Measurements from ENCODE around the gene OR2T35.
"Not testable (repeated sequence)": the region's sequence is repeated elsewhere in the genome, so short reads cannot be mapped to it uniquely, and the experiment has no call there.

Gene OR2T35, protein sequence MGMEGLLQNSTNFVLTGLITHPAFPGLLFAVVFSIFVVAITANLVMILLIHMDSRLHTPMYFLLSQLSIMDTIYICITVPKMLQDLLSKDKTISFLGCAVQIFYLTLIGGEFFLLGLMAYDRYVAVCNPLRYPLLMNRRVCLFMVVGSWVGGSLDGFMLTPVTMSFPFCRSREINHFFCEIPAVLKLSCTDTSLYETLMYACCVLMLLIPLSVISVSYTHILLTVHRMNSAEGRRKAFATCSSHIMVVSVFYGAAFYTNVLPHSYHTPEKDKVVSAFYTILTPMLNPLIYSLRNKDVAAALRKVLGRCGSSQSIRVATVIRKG

GRCh38 chr1:248645178-248645577, at the start of gene OR2T35:
OR2T35 (minus strand) TSS chr1:248645278; CDS start chr1:248639258, 6,020 bp downstream.
- not testable (repeated sequence) for H3K27ac ChIP-seq, H3K4me3 ChIP-seq

DNA sequence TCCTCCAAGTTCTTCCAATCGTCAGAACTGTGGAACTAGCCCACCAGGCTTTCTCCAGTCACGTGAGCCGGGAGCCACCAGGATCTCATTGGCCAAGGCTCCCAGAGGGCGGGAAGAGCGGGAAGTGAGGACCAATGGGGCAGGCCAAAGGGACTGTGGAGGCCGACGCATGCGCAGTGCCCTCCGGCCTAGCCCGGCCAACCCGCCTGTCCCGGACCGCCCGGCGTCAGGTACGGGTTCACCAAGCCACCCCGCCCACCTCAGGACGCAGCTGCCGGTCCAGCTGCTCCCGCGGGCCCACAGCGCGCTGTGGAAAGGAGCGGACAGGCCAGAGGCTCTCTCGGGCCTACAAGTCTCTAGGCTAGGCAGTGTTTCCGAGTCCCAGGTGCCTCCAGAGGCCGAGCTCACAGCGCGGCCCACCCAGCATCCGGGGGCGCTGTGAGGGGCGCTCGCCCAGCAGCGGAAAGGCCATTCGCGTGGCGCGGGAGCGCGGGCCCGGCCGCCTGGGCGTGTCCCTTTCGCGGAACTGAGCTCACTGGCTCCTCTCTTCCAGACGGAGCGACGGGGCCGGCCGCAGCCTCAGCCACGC, 46.6 kb upstream of the OR2T35 start:
- H3K4me3 ChIP-seq, result no peak overlapping the region
- DNase-seq (ENCODE audit: low spot score), result no peak

More at GRCh38 chr1:248645178-248645577, at the start of gene OR2T35:
- not testable (repeated sequence) for DNase-seq (ENCODE audit: low spot score)

GRCh38 chr1:248688527-248689298, 43.6 kb upstream of the OR2T35 start:
- TF ChIP-seq, protein P1, sequence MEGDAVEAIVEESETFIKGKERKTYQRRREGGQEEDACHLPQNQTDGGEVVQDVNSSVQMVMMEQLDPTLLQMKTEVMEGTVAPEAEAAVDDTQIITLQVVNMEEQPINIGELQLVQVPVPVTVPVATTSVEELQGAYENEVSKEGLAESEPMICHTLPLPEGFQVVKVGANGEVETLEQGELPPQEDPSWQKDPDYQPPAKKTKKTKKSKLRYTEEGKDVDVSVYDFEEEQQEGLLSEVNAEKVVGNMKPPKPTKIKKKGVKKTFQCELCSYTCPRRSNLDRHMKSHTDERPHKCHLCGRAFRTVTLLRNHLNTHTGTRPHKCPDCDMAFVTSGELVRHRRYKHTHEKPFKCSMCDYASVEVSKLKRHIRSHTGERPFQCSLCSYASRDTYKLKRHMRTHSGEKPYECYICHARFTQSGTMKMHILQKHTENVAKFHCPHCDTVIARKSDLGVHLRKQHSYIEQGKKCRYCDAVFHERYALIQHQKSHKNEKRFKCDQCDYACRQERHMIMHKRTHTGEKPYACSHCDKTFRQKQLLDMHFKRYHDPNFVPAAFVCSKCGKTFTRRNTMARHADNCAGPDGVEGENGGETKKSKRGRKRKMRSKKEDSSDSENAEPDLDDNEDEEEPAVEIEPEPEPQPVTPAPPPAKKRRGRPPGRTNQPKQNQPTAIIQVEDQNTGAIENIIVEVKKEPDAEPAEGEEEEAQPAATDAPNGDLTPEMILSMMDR (IDR thresholded peaks at IDR 0.05), result no peak
- DNase-seq (ENCODE audit: low spot score), result no peak
- Histone ChIP-seq H3K27ac (no peak overlapping the region), H3K4me3 (no peak overlapping the region)

More for the DNA sequence above, 46.6 kb upstream of the OR2T35 start:
- H3K27ac ChIP-seq, result no peak overlapping the region
- TF ChIP-seq, protein P1 (IDR thresholded peaks at IDR 0.05), result no peak

DNA sequence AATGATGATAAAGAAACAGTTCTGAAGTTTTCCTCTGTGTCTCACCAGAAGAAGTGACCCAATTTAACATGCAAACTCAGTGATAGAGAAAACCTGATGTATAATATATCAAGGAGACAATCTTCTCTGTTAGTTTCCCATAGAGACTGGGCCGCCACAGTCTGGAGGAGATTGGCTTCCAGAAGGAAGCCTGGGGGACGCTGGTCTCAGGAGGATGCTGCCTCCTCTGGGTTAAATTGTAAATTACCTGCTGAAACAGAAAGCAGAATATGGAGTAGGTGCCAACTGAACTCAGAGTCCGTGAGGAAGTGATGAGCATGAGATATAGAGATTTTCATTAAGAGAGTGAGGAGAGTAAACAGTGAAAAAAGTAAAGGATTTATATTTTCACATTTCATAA, 41.7 kb upstream of the OR2T35 start:
- DNase-seq (ENCODE audit: low spot score), result no peak
- TF ChIP-seq, protein P1 (IDR thresholded peaks at IDR 0.05), result no peak
- no peak overlapping the region for H3K27ac ChIP-seq
- no peak overlapping the region for H3K4me3 ChIP-seq

DNA sequence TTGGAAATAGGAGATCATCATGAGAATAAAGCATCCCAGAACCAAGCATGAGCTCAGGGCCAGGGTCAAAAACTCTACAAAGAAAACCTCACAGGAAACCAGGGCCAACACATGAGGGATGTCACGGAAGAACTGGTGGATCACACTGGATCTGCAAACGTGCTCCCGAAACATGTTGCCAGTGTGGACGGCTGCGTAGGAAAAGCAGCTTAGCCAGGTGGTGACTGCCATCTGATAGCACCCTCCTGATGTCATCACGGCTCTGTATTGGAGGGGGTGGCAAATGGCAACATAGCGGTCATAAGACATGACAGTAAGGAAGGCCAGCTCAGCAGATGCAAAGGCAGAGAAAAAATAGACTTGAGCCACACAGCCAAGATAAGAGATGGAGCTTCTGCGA, 36.6 kb upstream of the OR2T35 start:
- DNase-seq (ENCODE audit: low spot score), result no peak
- TF ChIP-seq, protein P1 (IDR thresholded peaks at IDR 0.05), result no peak
- H3K27ac ChIP-seq, result no peak overlapping the region
- no peak overlapping the region for H3K4me3 ChIP-seq

- Histone ChIP-seq H3K27ac (no peak overlapping the region), H3K4me3 (no peak overlapping the region)
- no peak for DNase-seq (ENCODE audit: low spot score)
- TF ChIP-seq, protein P1 (IDR thresholded peaks at IDR 0.05), result no peak
Measured at GRCh38 chr1:248670003-248670402, 24.9 kb upstream of the OR2T35 start.

DNA sequence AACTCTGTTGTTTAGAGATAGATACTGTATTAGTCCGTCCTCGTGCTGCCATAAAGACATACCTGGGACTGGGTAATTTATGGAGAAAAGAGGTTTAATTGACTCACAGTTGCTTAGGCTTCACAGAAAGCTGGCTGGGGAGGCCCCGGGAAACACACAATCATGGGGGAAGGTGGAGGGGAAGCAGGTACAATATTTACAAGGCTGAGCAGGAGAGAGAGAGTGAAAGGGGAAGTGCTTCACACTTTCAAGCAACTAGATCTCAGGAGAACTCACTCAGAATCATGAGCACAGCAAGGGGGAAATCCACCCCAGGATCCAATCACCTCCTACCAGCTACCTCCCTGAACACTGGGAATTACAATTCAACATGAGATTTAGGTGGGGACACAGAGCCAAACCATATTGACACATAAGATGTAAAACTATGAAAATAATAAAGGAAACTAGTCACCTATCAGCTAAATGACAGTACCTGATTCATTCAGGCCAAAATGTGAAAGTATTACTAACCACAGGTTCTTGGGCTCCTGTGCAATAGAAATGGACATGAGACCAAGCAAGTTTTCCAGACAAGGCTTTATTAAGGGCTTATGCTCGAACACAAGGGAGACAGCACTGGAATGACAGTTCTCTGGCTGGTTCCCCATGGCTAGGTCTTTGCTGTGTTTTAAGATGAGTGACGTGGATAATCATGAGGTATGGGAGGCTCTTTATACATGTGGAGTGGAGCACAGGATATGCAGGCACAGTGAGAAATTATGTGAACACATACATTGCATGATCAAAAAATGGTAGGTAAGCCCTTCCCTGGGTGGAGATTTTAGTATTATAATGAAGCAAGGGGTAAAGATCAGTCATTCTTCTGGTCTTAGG, 18.6 kb upstream of the OR2T35 start:
- H3K27ac ChIP-seq; DNase-seq (ENCODE audit: low spot score); H3K4me3 ChIP-seq: not testable (repeated sequence)

GRCh38 chr1:248656797-248657196, 11.7 kb upstream of the OR2T35 start:
- not testable (repeated sequence) for H3K27ac ChIP-seq; H3K4me3 ChIP-seq; DNase-seq (ENCODE audit: low spot score)

DNA sequence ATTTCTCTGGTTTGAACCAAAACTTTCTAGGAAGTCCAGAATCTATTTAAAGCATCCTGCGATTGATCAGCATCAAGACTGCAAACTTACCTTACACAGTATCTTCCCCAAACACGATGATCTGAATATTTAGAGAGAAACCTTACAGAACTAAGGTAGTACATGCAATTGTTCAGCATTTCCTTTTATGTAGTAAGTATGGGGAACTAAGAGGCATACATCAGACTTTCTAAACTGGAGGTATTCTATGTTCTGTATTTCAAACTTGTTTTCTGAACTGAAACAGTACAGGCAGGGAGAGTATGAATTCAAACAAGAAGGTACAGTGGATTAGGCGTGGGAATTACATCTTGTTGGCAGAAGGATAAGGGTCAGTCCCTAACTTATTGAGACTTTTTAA, 10.3 kb upstream of the OR2T35 start, which contains the start of gene OR2T27:
OR2T27 (minus strand) TSS at position 175 of the 400 bp plus-strand sequence. CDS start 4,644 bp downstream, outside the sequence.
- H3K4me3 ChIP-seq; H3K27ac ChIP-seq; DNase-seq (ENCODE audit: low spot score): not testable (repeated sequence)

- H3K27ac ChIP-seq; H3K4me3 ChIP-seq; DNase-seq (ENCODE audit: low spot score): not testable (repeated sequence)
Measured at GRCh38 chr1:248648770-248649536, 3.9 kb upstream of the OR2T35 start.

All from coronary artery (tissue), 2 donors.